Psoas muscle (tissue), 8 donors: ENCODE measurements around the gene RAB30. TPM values are rescaled to one million over a fixed set of nuclear protein-coding genes. Genes with fewer than 3 reads are reported as not detected.

Experiments used
- ATAC-seq, 4 donors: fragments of 200-7000 bp; cut with Tn5 transposase; one replicate each; pipeline ENCODE4 v1.9.1; 2020; ENCODE audit warnings: moderate library complexity in 3 of 4, mild to moderate bottlenecking in 2 of 4
- DNase-seq, 2 donors: peaks; one replicate each; pipeline ENCODE4 v3.0.0-alpha.2; 2020
- H3K27ac ChIP-seq: fragments of 200-600 bp; one replicate; pipeline ENCODE4 v1.8.0; 2022
- H3K27me3 ChIP-seq, 3 donors: fragments of 200-600 bp in 1 of 3; one replicate each; pipeline versions ENCODE4 v1.6.1 to v1.8.0; 2013 to 2022; ENCODE audit warnings: low read length in 2 of 3, mild to moderate bottlenecking in 2 of 3, moderate library complexity in 1 of 3; ENCODE audit not compliant: insufficient read depth in 3 of 3
- H3K36me3 ChIP-seq, 2 donors: fragments of 200-600 bp in 1 of 2; one replicate each; pipeline versions ENCODE4 v1.6.1 to v1.8.0; 2013 to 2022; ENCODE audit warnings: low read depth in 1 of 2, mild to moderate bottlenecking in 1 of 2, moderate library complexity in 1 of 2; ENCODE audit not compliant: insufficient read depth in 1 of 2
- H3K4me1 ChIP-seq: fragments of 200-600 bp; one replicate; pipeline ENCODE4 v1.8.0; 2022
- H3K4me3 ChIP-seq: fragments of 200-600 bp; one replicate; pipeline ENCODE4 v1.8.0; 2022; ENCODE audit warnings: mild to moderate bottlenecking
- H3K9me3 ChIP-seq: fragments of 200-600 bp; one replicate; pipeline ENCODE4 v1.8.0; 2022
- whole genome bisulfite sequencing, 3 donors: extraction: QIAGEN DNeasy Blood & Tissue Kit; methylation state at CpG; one replicate each; pipeline versions ENCODE4 v1.1.6 to v1.1.7; 2013; 5-methylcytosine and 5-hydroxymethylcytosine counted together
- intact Hi-C, 2 donors: fragments of 100-400 bp; cut with DNase I; formaldehyde crosslinking; loops; one replicate each; pipeline versions ENCODE4 v1.11.0 to v1.14.2; 2022
- polyA plus RNA-seq, 3 donors: library from polyadenylated mRNA; stranded (reverse); fragments of 200-250 nt; gene quantifications; one replicate each; pipeline ENCODE4 v1.2.3, GENCODE V29; 2013
- total RNA-seq, 4 donors: library from RNA; stranded (reverse); fragmentation: NEBNext Ultra II Directional in 2 of 4; extraction: Animal tissue kit (Norgen Biotek cat#: 25700) in 2 of 4; gene quantifications; one replicate each; pipeline versions ENCODE4 v1.2.1 to v1.2.4, GENCODE V29; 2021 to 2023
- TF ChIP-seq, protein P1 (sequence below): fragments of 200-600 bp; IDR thresholded peaks from one replicate; pipeline ENCODE4 v1.8.0; 2022; ENCODE audit warnings: antibody characterized with exemption
- donor health status: healthy with polysubstance abuse.
- donor health status: DM: no; HTN: no; CAD: no; lungs with moderate emphysema.
- donor health status: Bipolar disorder and iron deficiency.
- donor health status: healthy.
- donor health status: DM: yes; HTN: yes; CAD: no.
- donor health status: DM: no; HTN: no; CAD: no.
- donor health status: DM: no; HTN: no; CAD: no.
- donor health status: DM: yes; HTN: yes; CAD: no.

Gene RAB30
- total and polyA plus RNA-seq, 7 donors: 3.4 to 89.7 (median 21.5) TPM

DNA sequence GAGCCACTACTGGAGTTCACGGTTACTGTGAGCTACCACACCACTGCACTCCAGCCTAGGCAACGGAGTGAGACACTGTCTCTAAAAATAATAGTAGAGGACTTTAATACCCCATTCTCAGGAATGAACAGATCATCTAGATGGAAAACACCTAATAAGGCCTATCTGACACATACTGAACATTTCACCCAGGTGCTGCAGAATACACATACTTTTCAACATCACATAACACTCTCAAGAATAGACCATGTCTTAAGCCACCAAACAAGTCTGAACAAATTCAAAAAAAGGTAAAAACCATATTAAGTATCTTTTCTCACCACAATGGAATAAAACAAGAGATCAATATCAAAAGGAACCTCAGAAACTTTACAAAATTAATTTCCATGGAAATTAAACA is 132.2 kb downstream of the RAB30 start:
- Histone ChIP-seq H3K4me3 (no peak overlapping the region), H3K27ac (no peak overlapping the region), H3K9me3 (no peaks in the 10 kb centered on the region), H3K27me3 (no peaks in the 10 kb centered on the region), H3K36me3 (no peaks in the 10 kb centered on the region), H3K4me1 (no peaks in the 10 kb centered on the region)
- DNase-seq (no peak), ATAC-seq (no peak)
- intact Hi-C loops: no loop called here
- WGBS, 3 donors: 95 to 98% (median 97%) methylated on average over 2 of the region's 2 CpGs
- TF ChIP-seq, protein P1, sequence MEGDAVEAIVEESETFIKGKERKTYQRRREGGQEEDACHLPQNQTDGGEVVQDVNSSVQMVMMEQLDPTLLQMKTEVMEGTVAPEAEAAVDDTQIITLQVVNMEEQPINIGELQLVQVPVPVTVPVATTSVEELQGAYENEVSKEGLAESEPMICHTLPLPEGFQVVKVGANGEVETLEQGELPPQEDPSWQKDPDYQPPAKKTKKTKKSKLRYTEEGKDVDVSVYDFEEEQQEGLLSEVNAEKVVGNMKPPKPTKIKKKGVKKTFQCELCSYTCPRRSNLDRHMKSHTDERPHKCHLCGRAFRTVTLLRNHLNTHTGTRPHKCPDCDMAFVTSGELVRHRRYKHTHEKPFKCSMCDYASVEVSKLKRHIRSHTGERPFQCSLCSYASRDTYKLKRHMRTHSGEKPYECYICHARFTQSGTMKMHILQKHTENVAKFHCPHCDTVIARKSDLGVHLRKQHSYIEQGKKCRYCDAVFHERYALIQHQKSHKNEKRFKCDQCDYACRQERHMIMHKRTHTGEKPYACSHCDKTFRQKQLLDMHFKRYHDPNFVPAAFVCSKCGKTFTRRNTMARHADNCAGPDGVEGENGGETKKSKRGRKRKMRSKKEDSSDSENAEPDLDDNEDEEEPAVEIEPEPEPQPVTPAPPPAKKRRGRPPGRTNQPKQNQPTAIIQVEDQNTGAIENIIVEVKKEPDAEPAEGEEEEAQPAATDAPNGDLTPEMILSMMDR: no peak

DNA sequence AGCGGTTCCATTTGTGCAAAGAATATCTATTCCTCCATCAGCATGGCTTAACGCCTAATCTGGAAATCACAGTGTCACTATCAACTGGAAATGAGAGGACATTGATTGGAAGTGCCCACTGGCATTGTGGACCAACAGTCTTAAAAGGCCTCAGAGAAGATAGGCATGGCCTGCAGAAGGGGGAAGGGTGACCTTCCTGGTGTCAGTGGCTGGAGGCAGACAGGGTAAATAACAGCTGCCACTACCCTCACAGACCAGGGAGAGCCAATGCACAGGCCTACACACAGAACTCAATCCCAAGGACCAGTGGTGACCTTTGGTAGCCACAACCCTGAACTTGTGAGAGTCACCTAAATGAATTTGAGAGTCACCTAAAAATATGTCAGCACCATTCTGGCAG is 134.1 kb downstream of the RAB30 start:
- WGBS, 3 donors: 97 to 100% (median 98%) methylated on average over 2 of the region's 2 CpGs
- no peaks in the 10 kb centered on the region for H3K9me3 ChIP-seq
- no peaks in the 10 kb centered on the region for H3K4me1 ChIP-seq
- no peak overlapping the region for H3K4me3 ChIP-seq
- ATAC-seq (no peak), DNase-seq (no peak)
- TF ChIP-seq, protein P1: no peak
- intact Hi-C loops: no loop called here
- no peak overlapping the region for H3K27ac ChIP-seq
- H3K27me3 ChIP-seq: no peaks in the 10 kb centered on the region
- H3K36me3 ChIP-seq: no peaks in the 10 kb centered on the region

DNA sequence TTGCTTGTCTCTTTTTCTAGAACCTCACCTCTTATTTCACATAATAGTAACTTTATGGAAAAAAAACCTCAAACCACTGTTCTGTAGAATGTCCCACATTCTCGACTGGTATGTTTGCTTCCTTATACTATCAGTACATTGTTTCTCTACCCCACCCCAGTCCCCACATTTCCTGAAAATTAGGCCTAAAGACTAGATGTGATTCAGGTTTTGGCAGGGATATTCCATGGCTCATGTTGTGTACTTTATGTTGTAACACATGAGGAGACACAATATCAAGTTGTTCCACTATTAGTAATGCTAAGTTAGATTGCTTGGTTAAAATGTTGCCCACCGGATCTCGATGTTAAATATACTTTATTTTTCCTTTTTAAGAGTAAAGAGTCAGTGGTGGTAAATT is 135.4 kb downstream of the RAB30 start:
- no peaks in the 10 kb centered on the region for H3K4me1 ChIP-seq
- no peak overlapping the region for H3K4me3 ChIP-seq
- H3K9me3 ChIP-seq: no peaks in the 10 kb centered on the region
- no peaks in the 10 kb centered on the region for H3K36me3 ChIP-seq
- ATAC-seq (no peak), DNase-seq (no peak)
- WGBS, 3 donors: 92 to 97% (median 94%) methylated on average over 3 of the region's 3 CpGs
- no peaks in the 10 kb centered on the region for H3K27me3 ChIP-seq
- H3K27ac ChIP-seq: no peak overlapping the region
- TF ChIP-seq, protein P1: no peak
- intact Hi-C loops: no loop called here

- Histone ChIP-seq H3K27me3 (no peaks in the 10 kb centered on the region), H3K4me3 (no peak overlapping the region), H3K36me3 (no peaks in the 10 kb centered on the region), H3K27ac (no peak overlapping the region), H3K9me3 (no peaks in the 10 kb centered on the region), H3K4me1 (no peaks in the 10 kb centered on the region)
- 95 to 100% (median 97%) methylated on average over 1 of the region's 1 CpG for WGBS, 3 donors
- ATAC-seq (no peak), DNase-seq (no peak)
- intact Hi-C loops: no loop called here
- TF ChIP-seq, protein P1: no peak
Observed at GRCh38 chr11:82932564-82932963, 139.1 kb downstream of the RAB30 start.

GRCh38 chr11:82930734-82931133 is 141.0 kb downstream of the RAB30 start:
- Histone ChIP-seq H3K27me3 (no peaks in the 10 kb centered on the region), H3K4me3 (no peak overlapping the region), H3K27ac (no peak overlapping the region), H3K36me3 (no peaks in the 10 kb centered on the region), H3K4me1 (no peaks in the 10 kb centered on the region), H3K9me3 (no peaks in the 10 kb centered on the region)
- 72 to 88% (median 78%) methylated on average over 2 of the region's 2 CpGs for WGBS, 3 donors
- ATAC-seq (no peak), DNase-seq (no peak)
- TF ChIP-seq, protein P1: no peak
- intact Hi-C loops: no loop called here
